Stomach (tissue), 4 donors: ENCODE data around the gene FAM120B.

Experiments used
- CTCF ChIP-seq, 7 experiments: fragments of 450-650 bp in 4 of 7; fragments of 200-600 bp in 3 of 7; sonication (generic) in 3 of 7; IDR thresholded peaks; one replicate each; pipeline ENCODE4 v1.5.1; 2016 to 2019; ENCODE audit warnings: antibody characterized with exemption in 7 of 7, control low read depth in 2 of 7, mild to moderate bottlenecking in 1 of 7
- EP300 ChIP-seq: sonication (generic); formaldehyde crosslinking; IDR thresholded peaks from one replicate; pipeline ENCODE4 v1.6.1; 2017; ENCODE audit warnings: antibody characterized with exemption
- POLR2A ChIP-seq, 4 donors: fragments of 450-650 bp; IDR thresholded peaks; one replicate each; pipeline ENCODE4 v1.6.1; 2016; ENCODE audit warnings: antibody characterized with exemption in 4 of 4, control low read depth in 2 of 4, mild to moderate bottlenecking in 1 of 4, moderate library complexity in 1 of 4
- POLR2AphosphoS5 ChIP-seq, 3 donors: sonication (generic); formaldehyde crosslinking; IDR thresholded peaks; one replicate each; pipeline ENCODE4 v1.6.1; 2016; ENCODE audit warnings: antibody characterized with exemption in 3 of 3

DNA sequence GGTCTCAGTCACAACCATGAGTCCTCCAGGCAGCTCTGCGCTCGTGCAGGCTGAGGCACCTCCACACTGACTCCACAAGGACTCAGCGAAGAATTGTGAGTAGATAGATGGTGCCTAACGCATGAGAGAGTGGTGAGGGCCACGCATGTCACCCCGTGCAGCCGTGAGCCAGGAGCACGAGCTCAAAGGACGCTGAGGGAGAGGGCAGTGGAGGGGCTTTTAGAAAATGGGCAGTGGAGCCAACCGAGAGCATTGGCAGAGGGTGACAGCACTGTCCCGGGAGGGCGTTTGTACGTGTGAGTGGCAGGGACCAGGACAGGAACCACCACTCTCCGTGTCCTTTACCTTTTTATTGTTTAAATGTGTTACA, 141.0 kb downstream of the FAM120B start:
- TF ChIP-seq CTCF (IDR thresholded peaks at IDR 0.05) (no peak), POLR2A (IDR thresholded peaks at IDR 0.05) (no peak), EP300 (no peak), POLR2AphosphoS5 (IDR thresholded peaks at IDR 0.05) (no peak)
